HG02970 (cell line): ENCODE measurements around the gene FAM78A.

Experiments used
- ATAC-seq: cut with Tn5 transposase; IDR thresholded peaks from one replicate; pipeline ENCODE4 v1.9.1; 2021; ENCODE audit warnings: mild to moderate bottlenecking, moderate library complexity, moderate number of reproducible peaks; ENCODE audit not compliant: unreplicated experiment, low FRiP score

The FAM78A gene

GRCh38 chr9:131303381-131304321 lies 27.3 kb upstream of the FAM78A start:
- ATAC-seq, result no peak

GRCh38 chr9:131302244-131303075 lies 26.1 kb upstream of the FAM78A start:
- no peak for ATAC-seq

GRCh38 chr9:131300444-131300843 lies 24.1 kb upstream of the FAM78A start:
- no peak for ATAC-seq

- ATAC-seq, result no peak
Measured at GRCh38 chr9:131299961-131300347, 23.6 kb upstream of the FAM78A start.

GRCh38 chr9:131299346-131299960 lies 23.1 kb upstream of the FAM78A start:
- ATAC-seq, result no peak

- ATAC-seq, result no peak
Measured at GRCh38 chr9:131298816-131299215, 22.5 kb upstream of the FAM78A start.

GRCh38 chr9:131298341-131298740 lies 22.0 kb upstream of the FAM78A start:
- ATAC-seq, result no peak

GRCh38 chr9:131297903-131298302 lies 21.6 kb upstream of the FAM78A start:
- no peak for ATAC-seq

GRCh38 chr9:131296906-131297500 lies 20.7 kb upstream of the FAM78A start:
- ATAC-seq, result no peak

GRCh38 chr9:131296460-131296859 lies 20.1 kb upstream of the FAM78A start:
- no peak for ATAC-seq

- no peak for ATAC-seq
Measured at GRCh38 chr9:131292937-131293336, 16.6 kb upstream of the FAM78A start.

GRCh38 chr9:131291795-131292315 lies 15.5 kb upstream of the FAM78A start:
- ATAC-seq, result no peak

GRCh38 chr9:131290767-131291370 lies 14.6 kb upstream of the FAM78A start:
- ATAC-seq, result no peak

- ATAC-seq, result no peak
Measured at GRCh38 chr9:131290036-131290766, 13.9 kb upstream of the FAM78A start.

GRCh38 chr9:131289301-131290035 lies 13.2 kb upstream of the FAM78A start, which contains the start of gene PLPP7:
PLPP7 (plus strand) TSS chr9:131289723; CDS start chr9:131289998, 275 bp downstream.
- no peak for ATAC-seq

GRCh38 chr9:131288217-131288616 lies 11.9 kb upstream of the FAM78A start:
- ATAC-seq, result no peak

GRCh38 chr9:131287359-131287758 lies 11.0 kb upstream of the FAM78A start:
- no peak for ATAC-seq

GRCh38 chr9:131284856-131285255 lies 8.5 kb upstream of the FAM78A start:
- no peak for ATAC-seq
